SK-N-SH (cell line): ENCODE results near the gene SP3. TPM values are rescaled to one million over a fixed set of nuclear protein-coding genes. Genes with fewer than 3 reads are reported as not detected.

Source experiments
- CHD2 ChIP-seq: fragments of 150-350 bp; IDR thresholded peaks from 2 replicates; pipeline ENCODE4 v1.6.1; 2018; ENCODE audit warnings: low read length; ENCODE audit not compliant: partially characterized antibody
- EP300 ChIP-seq, 2 experiments: IDR thresholded peaks; 2 replicates each; pipeline versions ENCODE4 v1.4.0 to v1.6.1; 2012; ENCODE audit warnings: borderline replicate concordance in 1 of 2, low read depth in 1 of 2, low read length in 1 of 2
- GABPA ChIP-seq: IDR thresholded peaks from 2 replicates; pipeline ENCODE4 v1.4.0; 2012; ENCODE audit warnings: low read depth, mild to moderate bottlenecking
- MAX ChIP-seq: IDR thresholded peaks from 2 replicates; pipeline ENCODE4 v1.4.0; 2012; ENCODE audit warnings: low read depth
- MXI1 ChIP-seq: IDR thresholded peaks from 2 replicates; pipeline ENCODE4 v1.6.1; 2012; ENCODE audit warnings: mild to moderate bottlenecking, low read depth, low read length, improper control_type of control experiment
- NRF1 ChIP-seq: IDR thresholded peaks from 2 replicates; pipeline ENCODE4 v1.6.1; 2012; ENCODE audit warnings: low read depth, mild to moderate bottlenecking, low read length
- PBX3 ChIP-seq: IDR thresholded peaks from 2 replicates; pipeline ENCODE4; 2012
- POLR2AphosphoS5 ChIP-seq: IDR thresholded peaks from 2 replicates; pipeline ENCODE4 v1.6.1; 2012; ENCODE audit warnings: low read depth, low read length
- RAD21 ChIP-seq: IDR thresholded peaks from 2 replicates; pipeline ENCODE4 v1.6.1; 2012; ENCODE audit warnings: mild to moderate bottlenecking, low read length
- RFX5 ChIP-seq: IDR thresholded peaks from 2 replicates; pipeline ENCODE4 v1.6.1; 2012; ENCODE audit warnings: mild to moderate bottlenecking, improper control_type of control experiment, low read length
- SIN3A ChIP-seq: IDR thresholded peaks from 2 replicates; pipeline ENCODE4 v1.6.1; 2012; ENCODE audit warnings: low read depth, mild to moderate bottlenecking, low read length, moderate library complexity, borderline replicate concordance
- SMC3 ChIP-seq: IDR thresholded peaks from 2 replicates; pipeline ENCODE4 v1.6.1; 2012; ENCODE audit warnings: low read depth, low read length, improper control_type of control experiment
- TAF1 ChIP-seq: IDR thresholded peaks from 2 replicates; pipeline ENCODE4 v1.6.1; 2012; ENCODE audit warnings: low read depth, mild to moderate bottlenecking, low read length, moderate library complexity, borderline replicate concordance
- TCF12 ChIP-seq: IDR thresholded peaks from 2 replicates; pipeline ENCODE4 v1.4.0; 2012
- TEAD4 ChIP-seq: IDR thresholded peaks from 2 replicates; pipeline ENCODE4 v1.4.0; 2012; ENCODE audit warnings: mild to moderate bottlenecking, borderline replicate concordance; ENCODE audit not compliant: insufficient read depth
- polyA plus RNA-seq, 3 experiments: library from polyadenylated mRNA; depleted of rRNA; stranded (reverse); fragments of >200 nt; gene quantifications; 2 replicates each; pipeline ENCODE4 v1.2.3, GENCODE V29; 2012
- TF ChIP-seq, protein P1 (sequence below): IDR thresholded peaks from 2 replicates; pipeline ENCODE4 v1.4.0; 2012; ENCODE audit warnings: low read depth, borderline replicate concordance
- TF ChIP-seq, protein P2 (sequence below): fragments of 150-350 bp; IDR thresholded peaks from 2 replicates; pipeline ENCODE4 v1.6.1; 2016; ENCODE audit warnings: mild to moderate bottlenecking, low read depth, low read length
- TF ChIP-seq, protein P3 (sequence below): IDR thresholded peaks from 2 replicates; pipeline ENCODE4 v1.6.1; 2012; ENCODE audit warnings: mild to moderate bottlenecking, low read depth, low read length, moderate library complexity

Gene SP3
- polyA plus RNA-seq, 1 of the 3 experiments (the other 2 are of a cell fraction), result 23.1 TPM

- TF ChIP-seq, protein P1, sequence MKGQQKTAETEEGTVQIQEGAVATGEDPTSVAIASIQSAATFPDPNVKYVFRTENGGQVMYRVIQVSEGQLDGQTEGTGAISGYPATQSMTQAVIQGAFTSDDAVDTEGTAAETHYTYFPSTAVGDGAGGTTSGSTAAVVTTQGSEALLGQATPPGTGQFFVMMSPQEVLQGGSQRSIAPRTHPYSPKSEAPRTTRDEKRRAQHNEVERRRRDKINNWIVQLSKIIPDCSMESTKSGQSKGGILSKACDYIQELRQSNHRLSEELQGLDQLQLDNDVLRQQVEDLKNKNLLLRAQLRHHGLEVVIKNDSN, result no peak
- TF ChIP-seq POLR2AphosphoS5 (peak; percentile 69), EP300 (IDR thresholded peaks at IDR 0.05; ENCODE audit: borderline replicate concordance in 1 of 2, low read depth in 1 of 2, low read length in 1 of 2) (no peak), MXI1 (no peak), RAD21 (no peak), SIN3A (0 out of 2 replicates have a peak, but pooled peaks have one; percentile 10), GABPA (no peak), TAF1 (peak; percentile 84), TEAD4 (no peak), TCF12 (no peak), MAX (peak; percentile 31; the same call in 1 of the 2 replicates), SMC3 (no peak), PBX3 (peak; percentile 44), RFX5 (no peak), NRF1 (no peak), CHD2 (no peak)
- TF ChIP-seq, protein P2, sequence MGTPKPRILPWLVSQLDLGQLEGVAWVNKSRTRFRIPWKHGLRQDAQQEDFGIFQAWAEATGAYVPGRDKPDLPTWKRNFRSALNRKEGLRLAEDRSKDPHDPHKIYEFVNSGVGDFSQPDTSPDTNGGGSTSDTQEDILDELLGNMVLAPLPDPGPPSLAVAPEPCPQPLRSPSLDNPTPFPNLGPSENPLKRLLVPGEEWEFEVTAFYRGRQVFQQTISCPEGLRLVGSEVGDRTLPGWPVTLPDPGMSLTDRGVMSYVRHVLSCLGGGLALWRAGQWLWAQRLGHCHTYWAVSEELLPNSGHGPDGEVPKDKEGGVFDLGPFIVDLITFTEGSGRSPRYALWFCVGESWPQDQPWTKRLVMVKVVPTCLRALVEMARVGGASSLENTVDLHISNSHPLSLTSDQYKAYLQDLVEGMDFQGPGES, result no peak
- TF ChIP-seq, protein P3, sequence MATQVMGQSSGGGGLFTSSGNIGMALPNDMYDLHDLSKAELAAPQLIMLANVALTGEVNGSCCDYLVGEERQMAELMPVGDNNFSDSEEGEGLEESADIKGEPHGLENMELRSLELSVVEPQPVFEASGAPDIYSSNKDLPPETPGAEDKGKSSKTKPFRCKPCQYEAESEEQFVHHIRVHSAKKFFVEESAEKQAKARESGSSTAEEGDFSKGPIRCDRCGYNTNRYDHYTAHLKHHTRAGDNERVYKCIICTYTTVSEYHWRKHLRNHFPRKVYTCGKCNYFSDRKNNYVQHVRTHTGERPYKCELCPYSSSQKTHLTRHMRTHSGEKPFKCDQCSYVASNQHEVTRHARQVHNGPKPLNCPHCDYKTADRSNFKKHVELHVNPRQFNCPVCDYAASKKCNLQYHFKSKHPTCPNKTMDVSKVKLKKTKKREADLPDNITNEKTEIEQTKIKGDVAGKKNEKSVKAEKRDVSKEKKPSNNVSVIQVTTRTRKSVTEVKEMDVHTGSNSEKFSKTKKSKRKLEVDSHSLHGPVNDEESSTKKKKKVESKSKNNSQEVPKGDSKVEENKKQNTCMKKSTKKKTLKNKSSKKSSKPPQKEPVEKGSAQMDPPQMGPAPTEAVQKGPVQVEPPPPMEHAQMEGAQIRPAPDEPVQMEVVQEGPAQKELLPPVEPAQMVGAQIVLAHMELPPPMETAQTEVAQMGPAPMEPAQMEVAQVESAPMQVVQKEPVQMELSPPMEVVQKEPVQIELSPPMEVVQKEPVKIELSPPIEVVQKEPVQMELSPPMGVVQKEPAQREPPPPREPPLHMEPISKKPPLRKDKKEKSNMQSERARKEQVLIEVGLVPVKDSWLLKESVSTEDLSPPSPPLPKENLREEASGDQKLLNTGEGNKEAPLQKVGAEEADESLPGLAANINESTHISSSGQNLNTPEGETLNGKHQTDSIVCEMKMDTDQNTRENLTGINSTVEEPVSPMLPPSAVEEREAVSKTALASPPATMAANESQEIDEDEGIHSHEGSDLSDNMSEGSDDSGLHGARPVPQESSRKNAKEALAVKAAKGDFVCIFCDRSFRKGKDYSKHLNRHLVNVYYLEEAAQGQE, result peak; percentile 34; the same call in 1 of the 2 replicates
Observed at GRCh38 chr2:173964565-173965371, 405 bp downstream of the SP3 start (continued).
